Hepatocyte (in vitro differentiated cells): ENCODE results near the gene C6orf52. TPM values are rescaled to one million over a fixed set of nuclear protein-coding genes. Genes with fewer than 3 reads are reported as not detected.

Experiments used
- DNase-seq: peaks from one replicate; pipeline ENCODE4 v3.0.0-alpha.2; 2016; ENCODE audit warnings: low spot score
- H2AFZ ChIP-seq: fragments of 200-600 bp; sonication (generic); 2 replicates; pipeline ENCODE4 v1.6.0; 2016; ENCODE audit warnings: antibody characterized with exemption, mild to moderate bottlenecking
- H3K27ac ChIP-seq: fragments of 200-600 bp; sonication (generic); 2 replicates; pipeline ENCODE4 v1.5.1; 2016; ENCODE audit warnings: mild to moderate bottlenecking
- H3K27me3 ChIP-seq: fragments of 200-600 bp; sonication (generic); 2 replicates; pipeline ENCODE4 v1.6.1; 2016
- H3K36me3 ChIP-seq: fragments of 200-600 bp; sonication (generic); replicated peaks from 2 replicates; pipeline ENCODE4 v1.5.1; 2016; ENCODE audit warnings: low read depth; ENCODE audit not compliant: insufficient read depth
- H3K4me1 ChIP-seq: fragments of 200-600 bp; sonication (generic); 2 replicates; pipeline ENCODE4 v1.5.1; 2016; ENCODE audit warnings: mild to moderate bottlenecking, moderate library complexity; ENCODE audit not compliant: insufficient read depth
- H3K4me2 ChIP-seq: fragments of 200-600 bp; sonication (generic); 2 replicates; pipeline ENCODE4 v1.6.0; 2016
- H3K4me3 ChIP-seq: fragments of 200-600 bp; sonication (generic); 2 replicates; pipeline ENCODE4 v1.5.1; 2016; ENCODE audit warnings: mild to moderate bottlenecking
- H3K79me2 ChIP-seq: fragments of 200-600 bp; sonication (generic); 2 replicates; pipeline ENCODE4 v1.6.0; 2017; ENCODE audit warnings: mild to moderate bottlenecking
- H3K9me2 ChIP-seq: fragments of 200-600 bp; sonication (generic); replicated peaks from 2 replicates; pipeline ENCODE4 v1.6.0; 2017; ENCODE audit warnings: mild to moderate bottlenecking; ENCODE audit not compliant: insufficient read depth
- H3K9me3 ChIP-seq: fragments of 200-600 bp; sonication (generic); 2 replicates; pipeline ENCODE4 v1.5.1; 2016; ENCODE audit warnings: low read depth, mild to moderate bottlenecking
- H4K20me1 ChIP-seq: fragments of 200-600 bp; sonication (generic); 2 replicates; pipeline ENCODE4 v1.6.0; 2016; ENCODE audit warnings: mild to moderate bottlenecking; ENCODE audit not compliant: insufficient read depth, poor library complexity, severe bottlenecking
- EZH2 ChIP-seq: fragments of 200-600 bp; sonication (generic); IDR thresholded peaks from 2 replicates; pipeline ENCODE4 v1.6.1; 2016; ENCODE audit warnings: antibody characterized with exemption, mild to moderate bottlenecking, borderline replicate concordance
- EZH2phosphoT487 ChIP-seq: fragments of 200-600 bp; sonication (generic); IDR thresholded peaks from one replicate; pipeline ENCODE4 v1.6.1; 2018; ENCODE audit warnings: antibody characterized with exemption, mild to moderate bottlenecking, low read depth, moderate library complexity; ENCODE audit not compliant: unreplicated experiment, severe bottlenecking
- WGBS: methylation state at CpG from one replicate; pipeline ENCODE4 v1.1.6; 2016; ENCODE audit warnings: low lambda C conversion rate; ENCODE audit errors: missing lambda C conversion rate; 5-methylcytosine and 5-hydroxymethylcytosine counted together
- polyA plus RNA-seq: library from polyadenylated mRNA; unstranded; fragments of >200 nt; fragmentation: Nextera tagmentation; extraction: Ambion mirVana; gene quantifications from 2 replicates; pipeline ENCODE4 v1.2.1, GENCODE V29; 2016
- total RNA-seq: library from RNA; depleted of rRNA; stranded (reverse); fragments of >200 nt; gene quantifications from 2 replicates; pipeline ENCODE4 v1.2.3, GENCODE V29; 2014
- TF ChIP-seq, protein P1 (sequence below): fragments of 200-600 bp; sonication (generic); IDR thresholded peaks from 2 replicates; pipeline ENCODE4 v1.5.1; 2016; ENCODE audit warnings: antibody characterized with exemption, mild to moderate bottlenecking; ENCODE audit not compliant: poor library complexity

The C6orf52 gene
- total and polyA plus RNA-seq, 2 experiments from 2014 or later: 1.2 to 6.8 TPM

DNA sequence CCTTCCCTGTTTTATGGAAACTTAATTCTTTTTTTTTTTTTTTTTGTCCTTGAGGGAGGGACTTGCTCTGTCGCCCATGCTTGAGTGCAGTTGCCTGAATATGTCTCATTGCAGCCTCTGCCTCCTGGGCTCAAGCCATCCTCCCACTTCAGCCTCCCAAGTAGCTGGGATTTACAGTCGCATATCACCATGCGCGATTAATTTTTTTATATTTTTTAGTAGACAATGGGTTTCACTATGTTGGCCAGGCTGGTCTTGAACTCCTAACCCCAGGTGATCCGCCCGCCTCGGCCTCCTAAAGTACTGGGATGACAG lies 29.1 kb upstream of the C6orf52 start:
- Histone ChIP-seq H3K4me1 (peaks cover 21% of the 10 kb centered on the region), H3K27ac (peak overlapping the region; percentile 94), H3K27me3 (no peaks in the 10 kb centered on the region), H2AFZ (no peak overlapping the region), H3K79me2 (peaks cover 33% of the 10 kb centered on the region), H3K9me3 (no peaks in the 10 kb centered on the region), H3K9me2 (no peaks in the 10 kb centered on the region), H4K20me1 (no peaks in the 10 kb centered on the region), H3K4me3 (peak overlapping the region; percentile 66), H3K36me3 (no peaks in the 10 kb centered on the region), H3K4me2 (peak overlapping the region; percentile 75)
- no peak for DNase-seq
- TF ChIP-seq EZH2phosphoT487 (no peak), EZH2 (no peak)
- TF ChIP-seq, protein P1, sequence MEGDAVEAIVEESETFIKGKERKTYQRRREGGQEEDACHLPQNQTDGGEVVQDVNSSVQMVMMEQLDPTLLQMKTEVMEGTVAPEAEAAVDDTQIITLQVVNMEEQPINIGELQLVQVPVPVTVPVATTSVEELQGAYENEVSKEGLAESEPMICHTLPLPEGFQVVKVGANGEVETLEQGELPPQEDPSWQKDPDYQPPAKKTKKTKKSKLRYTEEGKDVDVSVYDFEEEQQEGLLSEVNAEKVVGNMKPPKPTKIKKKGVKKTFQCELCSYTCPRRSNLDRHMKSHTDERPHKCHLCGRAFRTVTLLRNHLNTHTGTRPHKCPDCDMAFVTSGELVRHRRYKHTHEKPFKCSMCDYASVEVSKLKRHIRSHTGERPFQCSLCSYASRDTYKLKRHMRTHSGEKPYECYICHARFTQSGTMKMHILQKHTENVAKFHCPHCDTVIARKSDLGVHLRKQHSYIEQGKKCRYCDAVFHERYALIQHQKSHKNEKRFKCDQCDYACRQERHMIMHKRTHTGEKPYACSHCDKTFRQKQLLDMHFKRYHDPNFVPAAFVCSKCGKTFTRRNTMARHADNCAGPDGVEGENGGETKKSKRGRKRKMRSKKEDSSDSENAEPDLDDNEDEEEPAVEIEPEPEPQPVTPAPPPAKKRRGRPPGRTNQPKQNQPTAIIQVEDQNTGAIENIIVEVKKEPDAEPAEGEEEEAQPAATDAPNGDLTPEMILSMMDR: no peak
- 44% methylated on average over 7 of the region's 7 CpGs for WGBS

GRCh38 chr6:10722820-10723566 lies 28.6 kb upstream of the C6orf52 start, which contains the start of gene TMEM14C:
TSS of gene TMEM14C (plus strand) at chr6:10723070. CDS start at chr6:10724614, 1,544 bp downstream.
- Histone ChIP-seq H3K27ac (peak within 1 kb of the TSS; percentile 94), H3K27me3 (no peaks in the 10 kb centered on the region), H2AFZ (peak within 1 kb of the TSS; percentile 87), H3K36me3 (no peaks in the 10 kb centered on the region), H3K4me3 (peak within 1 kb of the TSS; percentile 66), H4K20me1 (no peaks in the 10 kb centered on the region), H3K4me2 (peak within 1 kb of the TSS; percentile 75), H3K79me2 (peaks cover 33% of the 10 kb centered on the region), H3K4me1 (peaks cover 21% of the 10 kb centered on the region), H3K9me2 (no peaks in the 10 kb centered on the region), H3K9me3 (no peaks in the 10 kb centered on the region)
- under 1% methylated on average over 53 of the region's 55 CpGs for WGBS
- TF ChIP-seq, protein P1: no peak
- TF ChIP-seq EZH2: no peak
- no peak for TF ChIP-seq EZH2phosphoT487
- peak; percentile 99 for DNase-seq

DNA sequence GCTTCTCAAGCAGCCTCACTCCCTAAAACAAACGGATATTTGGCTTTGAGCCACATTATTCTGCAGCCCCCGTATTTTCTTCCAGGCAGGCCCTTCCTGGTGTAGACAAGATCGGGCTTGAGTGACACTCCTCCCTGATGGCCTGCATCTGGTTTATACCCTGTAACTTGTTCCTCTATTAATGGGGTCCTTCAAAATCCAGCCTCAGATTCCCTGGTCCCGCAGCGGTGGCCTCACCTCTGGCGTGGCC lies 28.1 kb upstream of the C6orf52 start:
- Histone ChIP-seq H3K4me2 (peak overlapping the region; percentile 73), H2AFZ (peak overlapping the region; percentile 68), H3K36me3 (no peaks in the 10 kb centered on the region), H3K9me3 (no peaks in the 10 kb centered on the region), H3K4me1 (peaks cover 21% of the 10 kb centered on the region), H3K27ac (peak overlapping the region; percentile 89), H3K27me3 (no peaks in the 10 kb centered on the region), H4K20me1 (no peaks in the 10 kb centered on the region), H3K79me2 (peaks cover 33% of the 10 kb centered on the region), H3K4me3 (peak overlapping the region; percentile 7), H3K9me2 (no peaks in the 10 kb centered on the region)
- 7% methylated on average over 6 of the region's 6 CpGs for WGBS
- DNase-seq: no peak
- TF ChIP-seq EZH2phosphoT487 (no peak), EZH2 (no peak)
- TF ChIP-seq, protein P1: no peak
